Muscle layer of colon (tissue), 2 donors: ENCODE data around the gene ADAM33.
A peak's percentile ranks its signal among the peaks of the same experiment; 100 is the strongest.

Source experiments
- H3K27ac ChIP-seq: one replicate; pipeline ENCODE4 v1.7.0; 2013; ENCODE audit warnings: low read depth, mild to moderate bottlenecking, low read length, moderate library complexity
- H3K27me3 ChIP-seq, 2 donors: one replicate each; pipeline ENCODE4 v1.7.0; 2013; ENCODE audit warnings: low read length in 2 of 2, mild to moderate bottlenecking in 2 of 2; ENCODE audit not compliant: insufficient read depth in 2 of 2, control insufficient read depth in 1 of 2
- H3K36me3 ChIP-seq: one replicate; pipeline ENCODE4 v1.7.0; 2013; ENCODE audit warnings: mild to moderate bottlenecking, low read length; ENCODE audit not compliant: insufficient read depth
- H3K4me1 ChIP-seq: one replicate; pipeline ENCODE4 v1.7.0; 2013; ENCODE audit warnings: mild to moderate bottlenecking, low read length; ENCODE audit not compliant: insufficient read depth
- H3K4me3 ChIP-seq, 2 donors: one replicate each; pipeline ENCODE4 v1.7.0; 2013; ENCODE audit warnings: low read length in 2 of 2, low read depth in 1 of 2, mild to moderate bottlenecking in 1 of 2, moderate library complexity in 1 of 2
- H3K9ac ChIP-seq: one replicate; pipeline ENCODE4 v1.7.0; 2013; ENCODE audit warnings: low read length
- H3K9me3 ChIP-seq: one replicate; pipeline ENCODE4 v1.7.0; 2013; ENCODE audit warnings: mild to moderate bottlenecking, low read length
- donor health status: abdominal sarcoma.
- donor health status: Adenocarcinoma of cecum.

ADAM33 gene

GRCh38 chr20:3681931-3682781, at the start of gene ADAM33:
Gene ADAM33, minus strand, starts transcription at chr20:3682010. Its CDS starts 6 bp downstream, at chr20:3682004.
- H3K27ac ChIP-seq: peak within 1 kb of the TSS; percentile 79
- peak within 1 kb of the TSS; percentile 41 for H3K9ac ChIP-seq
- no peaks in the 10 kb centered on the region for H3K9me3 ChIP-seq
- peak within 1 kb of the TSS; percentile 28 to 67 for H3K4me3 ChIP-seq
- no peaks in the 10 kb centered on the region for H3K27me3 ChIP-seq
- peaks cover 48% of the 10 kb centered on the region for H3K4me1 ChIP-seq
- no peaks in the 10 kb centered on the region for H3K36me3 ChIP-seq

DNA sequence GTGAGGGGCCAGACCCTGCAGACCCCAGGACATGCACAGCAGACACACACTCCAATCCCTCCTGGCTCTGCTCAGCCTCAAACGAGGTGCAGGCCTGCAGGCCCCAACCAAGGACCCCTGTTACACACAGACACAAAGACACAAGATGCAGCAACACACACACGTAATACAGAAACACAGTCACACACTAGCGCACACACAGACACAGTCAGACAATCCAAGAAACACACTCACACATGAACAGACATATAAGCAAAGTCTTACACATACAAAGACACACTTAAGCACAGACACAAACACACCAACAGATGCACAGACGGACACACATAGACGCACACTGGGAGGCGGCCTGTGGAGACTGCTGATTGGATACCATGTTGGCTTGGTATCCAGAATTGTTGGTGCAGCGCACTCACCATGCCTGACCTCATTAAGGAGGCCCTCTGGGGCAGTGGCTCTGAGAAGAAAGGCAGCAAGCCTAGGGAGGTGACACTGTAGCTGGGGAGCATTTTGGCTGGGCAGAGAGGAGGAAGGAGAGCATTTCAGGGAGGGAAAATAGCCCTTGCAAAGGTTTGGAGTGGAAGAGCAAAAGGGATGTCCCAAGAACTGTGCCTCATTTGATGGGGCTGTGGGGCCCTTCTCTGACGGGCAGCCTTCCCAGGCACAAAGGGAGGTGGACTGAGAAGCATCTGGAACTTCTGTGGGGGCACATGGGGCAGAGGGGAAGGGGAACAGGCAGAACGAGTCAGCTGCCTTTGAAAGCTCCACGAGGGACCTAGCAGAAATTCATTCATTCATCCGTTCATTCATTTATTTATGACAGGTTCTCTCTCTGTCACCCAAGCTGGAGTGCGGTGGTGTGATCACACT, 49.2 kb upstream of the ADAM33 start:
- no peaks in the 10 kb centered on the region for H3K36me3 ChIP-seq
- no peak overlapping the region for H3K4me3 ChIP-seq
- H3K27me3 ChIP-seq: peaks cover 10 to 31% of the 10 kb centered on the region in 2 donors
- H3K9me3 ChIP-seq: no peaks in the 10 kb centered on the region
- H3K27ac ChIP-seq: no peak overlapping the region
- H3K9ac ChIP-seq: no peak overlapping the region
- H3K4me1 ChIP-seq: peaks cover 9% of the 10 kb centered on the region

DNA sequence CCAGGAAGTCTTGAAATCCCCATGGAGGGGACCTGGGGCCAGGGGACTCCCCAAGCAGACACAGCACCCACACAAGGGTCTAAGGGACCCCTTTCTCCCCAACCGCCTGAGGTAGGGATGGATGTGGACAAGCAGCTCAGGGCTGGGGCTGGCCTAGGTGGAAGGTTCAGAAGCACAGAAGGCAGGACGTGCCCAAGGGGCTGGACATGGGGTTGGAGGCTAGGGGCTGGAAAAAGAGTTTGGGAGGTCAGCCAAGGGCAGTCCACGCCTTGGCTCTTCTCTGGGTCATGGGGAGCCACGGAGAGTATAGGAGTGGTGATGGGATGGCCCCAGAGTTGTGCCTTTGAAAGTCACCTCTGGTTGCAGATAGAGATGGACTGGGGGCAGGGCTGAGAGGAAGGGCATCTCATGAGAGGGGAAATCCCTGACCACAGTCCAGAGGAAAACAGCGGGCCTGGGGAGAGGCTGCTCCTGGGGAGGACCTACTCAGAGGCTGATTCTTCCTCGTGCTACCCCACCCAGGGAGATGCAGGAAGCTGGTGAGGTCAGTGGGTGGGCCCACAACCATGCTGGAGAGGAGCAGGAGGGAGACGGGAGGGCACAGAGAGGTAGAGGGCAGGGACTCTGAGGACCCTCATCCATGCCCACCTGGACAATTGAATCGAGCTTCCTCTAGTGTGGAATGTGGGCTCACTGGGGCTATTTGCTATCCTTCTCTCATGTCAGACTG, 48.2 kb upstream of the ADAM33 start:
- no peak overlapping the region for H3K27ac ChIP-seq
- H3K27me3 ChIP-seq: peaks cover 10 to 31% of the 10 kb centered on the region in 2 donors
- H3K4me1 ChIP-seq: peaks cover 9% of the 10 kb centered on the region

DNA sequence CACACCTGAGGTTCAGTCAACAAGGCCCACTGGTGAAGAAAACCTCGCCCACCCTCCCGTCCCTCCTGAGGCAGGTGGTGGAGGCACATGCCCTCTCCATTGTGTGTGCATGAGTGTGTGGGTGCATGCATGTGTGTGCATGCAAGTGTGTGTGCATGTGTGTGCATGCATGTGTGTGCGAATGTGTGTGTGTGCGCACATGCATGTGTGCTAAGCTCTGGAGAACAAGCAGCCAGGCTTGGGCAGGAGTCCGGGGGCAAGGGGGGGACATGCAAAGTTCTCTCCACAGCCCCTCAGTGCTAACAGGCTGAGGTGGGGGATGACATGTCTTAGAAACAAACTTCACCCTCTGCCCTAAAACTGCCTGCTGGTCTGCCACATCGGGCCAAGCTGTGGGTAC, 47.6 kb upstream of the ADAM33 start:
- Histone ChIP-seq H3K4me3 (no peak overlapping the region), H3K27ac (no peak overlapping the region), H3K4me1 (peaks cover 9% of the 10 kb centered on the region), H3K36me3 (no peaks in the 10 kb centered on the region), H3K9me3 (no peaks in the 10 kb centered on the region), H3K9ac (no peak overlapping the region), H3K27me3 (peaks cover 10 to 31% of the 10 kb centered on the region in 2 donors)

More for the DNA sequence above, 48.2 kb upstream of the ADAM33 start:
- Histone ChIP-seq H3K4me3 (no peak overlapping the region), H3K9ac (no peak overlapping the region), H3K36me3 (no peaks in the 10 kb centered on the region), H3K9me3 (no peaks in the 10 kb centered on the region)

GRCh38 chr20:3728876-3729275, 47.1 kb upstream of the ADAM33 start:
- Histone ChIP-seq H3K27ac (no peak overlapping the region), H3K9me3 (no peaks in the 10 kb centered on the region), H3K4me3 (no peak overlapping the region), H3K9ac (no peak overlapping the region), H3K4me1 (peaks cover 5% of the 10 kb centered on the region), H3K27me3 (peaks cover 10 to 31% of the 10 kb centered on the region in 2 donors), H3K36me3 (no peaks in the 10 kb centered on the region)

DNA sequence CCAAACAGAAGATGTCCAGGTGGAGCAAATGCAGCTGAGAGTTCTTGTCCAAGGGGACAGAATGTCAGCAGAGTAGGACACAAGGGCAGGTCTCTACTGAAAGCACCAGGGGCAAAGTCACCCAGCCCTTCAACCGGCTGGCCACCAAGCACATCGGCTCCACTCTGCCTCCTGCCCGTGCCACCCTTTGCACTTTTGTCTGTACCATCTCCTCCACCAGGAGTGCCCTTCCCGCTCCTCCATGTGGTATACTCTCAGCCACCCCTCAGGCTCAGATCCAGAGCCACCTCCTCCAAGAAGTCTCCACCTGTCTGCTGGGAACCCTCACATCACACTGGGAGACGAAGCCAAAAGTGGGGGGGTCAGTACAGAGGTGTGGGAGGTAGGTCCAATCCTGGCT, 46.5 kb upstream of the ADAM33 start:
- H3K9ac ChIP-seq: no peak overlapping the region
- no peaks in the 10 kb centered on the region for H3K36me3 ChIP-seq
- no peak overlapping the region for H3K27ac ChIP-seq
- no peaks in the 10 kb centered on the region for H3K9me3 ChIP-seq
- H3K4me1 ChIP-seq: peaks cover 5% of the 10 kb centered on the region
- no peak overlapping the region for H3K4me3 ChIP-seq
- peaks cover 10 to 29% of the 10 kb centered on the region in 2 donors for H3K27me3 ChIP-seq

DNA sequence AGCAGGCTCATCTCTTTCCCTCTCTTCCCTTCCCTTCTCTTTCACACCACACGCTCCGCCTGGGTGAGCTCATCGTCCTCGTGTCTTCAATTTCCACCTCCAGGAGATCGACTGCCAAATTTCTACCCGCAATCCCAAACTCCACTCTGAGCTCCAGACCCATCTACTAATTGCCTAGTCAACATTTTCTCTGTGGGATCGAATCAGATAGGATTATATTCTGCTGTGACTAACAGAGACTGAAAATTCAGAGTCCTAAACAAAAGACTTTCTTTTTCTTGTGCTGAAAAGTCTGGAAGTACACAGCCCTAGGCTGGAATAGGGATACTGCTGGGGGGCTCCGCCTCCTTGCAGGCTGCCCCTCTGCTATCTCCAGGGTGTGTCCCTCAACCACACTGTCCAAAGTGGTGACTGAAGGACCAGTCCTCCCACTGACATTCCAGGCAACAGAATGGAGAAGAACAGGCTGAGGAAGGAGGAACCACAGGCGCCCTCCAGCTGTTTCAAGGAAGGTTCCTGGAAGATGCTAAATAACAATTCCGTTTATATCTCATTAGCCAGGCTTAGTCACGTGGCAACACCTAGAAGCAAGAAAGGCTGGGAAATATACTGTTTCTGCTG, 45.7 kb upstream of the ADAM33 start:
- Histone ChIP-seq H3K27ac (no peak overlapping the region), H3K9ac (no peak overlapping the region), H3K4me1 (peaks cover 5% of the 10 kb centered on the region), H3K27me3 (peaks cover 7 to 21% of the 10 kb centered on the region in 2 donors), H3K4me3 (no peak overlapping the region), H3K36me3 (no peaks in the 10 kb centered on the region), H3K9me3 (no peaks in the 10 kb centered on the region)

DNA sequence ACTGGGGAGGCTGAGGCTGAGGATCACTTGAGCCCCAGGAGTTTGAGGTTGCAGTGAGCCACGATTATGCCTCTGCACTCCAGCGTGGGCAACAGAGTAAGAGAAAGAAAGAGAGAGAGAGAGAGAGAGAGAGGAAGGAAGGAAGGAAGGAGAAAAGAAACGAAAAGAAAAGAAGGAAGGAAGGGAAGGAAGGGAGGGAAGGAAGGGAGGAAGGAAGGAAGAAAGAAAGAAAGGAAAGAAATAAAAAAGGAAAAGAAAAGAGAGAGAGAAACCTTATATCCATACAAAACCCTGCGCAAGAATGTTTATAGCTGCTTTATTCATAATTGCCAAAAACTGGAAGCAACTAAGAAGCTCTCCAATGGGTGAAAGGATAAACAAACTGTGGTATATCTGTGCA, 42.5 kb upstream of the ADAM33 start:
- Histone ChIP-seq H3K4me3 (no peak overlapping the region), H3K9me3 (no peaks in the 10 kb centered on the region), H3K27me3 (peaks cover 4 to 7% of the 10 kb centered on the region in 2 donors), H3K4me1 (peaks cover 5% of the 10 kb centered on the region), H3K9ac (no peak overlapping the region), H3K36me3 (no peaks in the 10 kb centered on the region), H3K27ac (no peak overlapping the region)

- Histone ChIP-seq H3K4me3 (no peak overlapping the region), H3K4me1 (peaks cover 3% of the 10 kb centered on the region), H3K9ac (no peak overlapping the region), H3K9me3 (no peaks in the 10 kb centered on the region), H3K27ac (no peak overlapping the region), H3K36me3 (no peaks in the 10 kb centered on the region), H3K27me3 (peaks cover 0 to 6% of the 10 kb centered on the region in 2 donors)
Measured at GRCh38 chr20:3723284-3723683, 41.5 kb upstream of the ADAM33 start.

GRCh38 chr20:3721912-3722311, 40.1 kb upstream of the ADAM33 start:
- Histone ChIP-seq H3K27ac (no peak overlapping the region), H3K9ac (no peak overlapping the region), H3K27me3 (no peaks in the 10 kb centered on the region), H3K4me3 (no peak overlapping the region), H3K36me3 (no peaks in the 10 kb centered on the region), H3K9me3 (no peaks in the 10 kb centered on the region), H3K4me1 (no peaks in the 10 kb centered on the region)
